Measurements from ENCODE around the gene CPT1B.

The CPT1B gene

GRCh38 chr22:50605613-50606074 lies 27.4 kb upstream of the CPT1B start:
- TF ChIP-seq CTCF (IDR thresholded peaks at IDR 0.05; ENCODE audit: control insufficient read depth, insufficient read depth, low read depth, low read length, missing control alignments) = no peak
- no peak overlapping the region for H3K4me3 ChIP-seq (ENCODE audit: control insufficient read depth, low read depth, low read length)
- DNase-seq (ENCODE audit: low read depth) = no peak

GRCh38 chr22:50605002-50605612 lies 26.9 kb upstream of the CPT1B start:
- H3K4me3 ChIP-seq (ENCODE audit: control insufficient read depth, low read depth, low read length) = no peak overlapping the region
- no peak for DNase-seq (ENCODE audit: low read depth)
- no peak for TF ChIP-seq CTCF (IDR thresholded peaks at IDR 0.05; ENCODE audit: control insufficient read depth, insufficient read depth, low read depth, low read length, missing control alignments)

- H3K4me3 ChIP-seq (ENCODE audit: control insufficient read depth, low read depth, low read length) = no peak overlapping the region
- DNase-seq (ENCODE audit: low read depth) = no peak
- no peak for TF ChIP-seq CTCF (IDR thresholded peaks at IDR 0.05; ENCODE audit: control insufficient read depth, insufficient read depth, low read depth, low read length, missing control alignments)
Measured at GRCh38 chr22:50604256-50605001, 26.2 kb upstream of the CPT1B start.

GRCh38 chr22:50603511-50604255 lies 25.5 kb upstream of the CPT1B start:
- TF ChIP-seq CTCF (IDR thresholded peaks at IDR 0.05; ENCODE audit: control insufficient read depth, insufficient read depth, low read depth, low read length, missing control alignments) = no peak
- no peak for DNase-seq (ENCODE audit: low read depth)
- no peak overlapping the region for H3K4me3 ChIP-seq (ENCODE audit: control insufficient read depth, low read depth, low read length)

DNA sequence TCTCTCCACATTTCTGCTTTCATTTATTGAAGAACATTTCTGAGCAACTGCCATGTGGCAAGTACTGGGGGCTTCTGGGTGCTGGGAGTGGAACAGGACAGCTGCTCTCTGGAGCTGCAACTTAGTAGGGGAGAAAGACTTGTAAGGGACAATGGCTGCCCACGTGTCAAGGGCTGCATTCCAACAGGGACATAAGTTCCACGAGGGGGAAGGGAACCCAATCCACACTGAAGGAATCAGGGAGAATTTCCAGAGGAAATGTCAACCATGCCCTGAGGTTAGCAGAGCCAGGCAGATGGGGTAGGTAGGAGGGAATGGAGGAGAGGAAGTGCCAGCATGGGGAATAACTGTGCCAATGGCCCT lies 24.1 kb upstream of the CPT1B start:
- DNase-seq (ENCODE audit: low read depth) = no peak

More for the DNA sequence above, 24.1 kb upstream of the CPT1B start:
- TF ChIP-seq CTCF (IDR thresholded peaks at IDR 0.05; ENCODE audit: control insufficient read depth, insufficient read depth, low read depth, low read length, missing control alignments) = no peak
- no peak overlapping the region for H3K4me3 ChIP-seq (ENCODE audit: control insufficient read depth, low read depth, low read length)

Measured in AG09309 (cell line).